ENCODE data around the gene KRT28. TPM values are rescaled to one million over a fixed set of nuclear protein-coding genes. Genes with fewer than 3 reads are reported as not detected.

The KRT28 gene
- total and polyA plus RNA-seq, 8 donors, result not detected

DNA sequence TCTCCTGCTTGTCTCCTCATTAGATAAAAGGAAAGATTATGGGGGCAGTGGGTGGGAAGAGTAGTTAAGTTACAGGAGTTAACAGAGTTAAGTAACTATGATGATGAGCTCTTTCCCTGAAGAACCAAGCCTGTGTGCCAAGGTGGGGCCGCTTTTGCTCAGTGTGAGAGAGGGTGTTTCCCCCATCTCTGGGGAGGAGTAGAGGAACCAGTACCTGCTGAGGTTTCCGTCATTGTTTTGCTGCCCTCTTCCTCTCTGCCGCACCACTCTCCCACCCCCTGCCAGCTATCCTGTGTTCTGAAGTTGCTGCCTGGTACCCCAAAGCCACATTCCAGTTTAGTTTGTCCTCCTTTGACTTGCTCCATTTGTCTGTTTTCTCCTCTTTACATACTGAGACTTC is 43.5 kb upstream of the KRT28 start:
- no peak overlapping the region for H3K27ac ChIP-seq
- DNase-seq, result no peak
- peaks cover 0 to 29% (median 4%) of the 10 kb centered on the region in 3 donors for H3K27me3 ChIP-seq
- TF ChIP-seq EP300 (IDR thresholded peaks at IDR 0.05) (no peak), POLR2AphosphoS5 (IDR thresholded peaks at IDR 0.05) (no peak), POLR2A (IDR thresholded peaks at IDR 0.05) (no peak)
- TF ChIP-seq, protein P1, sequence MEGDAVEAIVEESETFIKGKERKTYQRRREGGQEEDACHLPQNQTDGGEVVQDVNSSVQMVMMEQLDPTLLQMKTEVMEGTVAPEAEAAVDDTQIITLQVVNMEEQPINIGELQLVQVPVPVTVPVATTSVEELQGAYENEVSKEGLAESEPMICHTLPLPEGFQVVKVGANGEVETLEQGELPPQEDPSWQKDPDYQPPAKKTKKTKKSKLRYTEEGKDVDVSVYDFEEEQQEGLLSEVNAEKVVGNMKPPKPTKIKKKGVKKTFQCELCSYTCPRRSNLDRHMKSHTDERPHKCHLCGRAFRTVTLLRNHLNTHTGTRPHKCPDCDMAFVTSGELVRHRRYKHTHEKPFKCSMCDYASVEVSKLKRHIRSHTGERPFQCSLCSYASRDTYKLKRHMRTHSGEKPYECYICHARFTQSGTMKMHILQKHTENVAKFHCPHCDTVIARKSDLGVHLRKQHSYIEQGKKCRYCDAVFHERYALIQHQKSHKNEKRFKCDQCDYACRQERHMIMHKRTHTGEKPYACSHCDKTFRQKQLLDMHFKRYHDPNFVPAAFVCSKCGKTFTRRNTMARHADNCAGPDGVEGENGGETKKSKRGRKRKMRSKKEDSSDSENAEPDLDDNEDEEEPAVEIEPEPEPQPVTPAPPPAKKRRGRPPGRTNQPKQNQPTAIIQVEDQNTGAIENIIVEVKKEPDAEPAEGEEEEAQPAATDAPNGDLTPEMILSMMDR (IDR thresholded peaks at IDR 0.05), result no peak
- H3K4me3 ChIP-seq, result no peak overlapping the region
- no peaks in the 10 kb centered on the region for H3K9me3 ChIP-seq
- no peaks in the 10 kb centered on the region for H3K36me3 ChIP-seq
- no peaks in the 10 kb centered on the region for H3K4me1 ChIP-seq
- intact Hi-C loops (cut with DNase I; ENCODE audit: low total_unique reads), result no loop called here
- WGBS, 5 donors, result 45 to 74% (median 52%) methylated on average over 3 of the region's 3 CpGs

DNA sequence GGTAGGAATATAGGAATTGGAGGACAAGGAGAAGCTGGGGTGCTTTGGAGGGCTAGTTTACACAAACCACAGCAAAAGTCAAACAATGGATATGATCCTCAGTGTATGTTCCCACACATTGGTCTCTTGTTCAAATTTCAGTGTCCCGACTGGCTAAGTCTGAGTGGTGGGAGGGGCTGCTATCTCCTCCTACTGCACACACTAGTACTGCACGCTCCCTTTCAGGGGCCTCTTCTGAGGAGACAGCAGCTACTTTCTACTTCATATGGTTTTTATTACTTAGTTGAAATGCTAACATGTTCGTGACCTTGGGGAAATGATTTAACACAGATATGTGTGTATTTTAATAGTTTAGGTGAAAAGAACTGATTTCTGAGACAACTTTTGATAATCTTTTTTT is 41.5 kb upstream of the KRT28 start:
- Histone ChIP-seq H3K27ac (no peak overlapping the region), H3K27me3 (peaks cover 0 to 25% (median 4%) of the 10 kb centered on the region in 3 donors), H3K9me3 (no peaks in the 10 kb centered on the region), H3K36me3 (peaks cover 0 to 3% (median under 1%) of the 10 kb centered on the region in 4 donors), H3K4me1 (no peaks in the 10 kb centered on the region), H3K4me3 (no peak overlapping the region)
- TF ChIP-seq POLR2A (IDR thresholded peaks at IDR 0.05) (no peak), POLR2AphosphoS5 (IDR thresholded peaks at IDR 0.05) (no peak), EP300 (IDR thresholded peaks at IDR 0.05) (no peak)
- TF ChIP-seq, protein P1 (IDR thresholded peaks at IDR 0.05), result no peak
- intact Hi-C loops (cut with DNase I; ENCODE audit: low total_unique reads), result no loop called here
- 48 to 67% (median 61%) methylated on average over 3 of the region's 3 CpGs for WGBS, 5 donors
- peak in 1 of 2 donors; percentile 17 for DNase-seq

DNA sequence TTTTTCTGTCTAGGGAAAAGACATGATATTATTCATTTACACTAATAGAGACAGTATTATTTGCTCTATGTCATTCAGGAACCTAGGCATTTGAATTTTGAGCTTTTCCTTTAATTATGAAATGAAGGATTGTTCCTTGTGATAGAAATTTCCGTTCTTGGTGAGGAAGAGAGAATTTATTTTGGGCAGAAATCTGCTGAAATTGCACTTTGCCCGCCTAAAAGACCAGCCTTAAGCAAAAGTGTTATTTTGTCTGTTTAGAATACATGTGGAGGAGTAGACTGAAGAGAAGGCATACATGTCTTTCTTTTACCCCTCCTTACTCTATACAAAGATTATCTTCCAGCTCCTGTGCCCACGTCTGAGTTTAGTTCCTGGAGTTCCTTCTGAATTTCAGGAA is 39.4 kb upstream of the KRT28 start:
- Histone ChIP-seq H3K4me1 (no peaks in the 10 kb centered on the region), H3K9me3 (no peaks in the 10 kb centered on the region), H3K36me3 (peaks cover 0 to 20% (median 18%) of the 10 kb centered on the region in 4 donors), H3K27ac (no peak overlapping the region), H3K4me3 (no peak overlapping the region), H3K27me3 (peaks cover 0 to 18% (median 4%) of the 10 kb centered on the region in 3 donors)
- no peak for DNase-seq
- 72 to 85% (median 80%) methylated on average over 3 of the region's 3 CpGs for WGBS, 5 donors
- no peak for TF ChIP-seq POLR2AphosphoS5 (IDR thresholded peaks at IDR 0.05)
- no peak for TF ChIP-seq EP300 (IDR thresholded peaks at IDR 0.05)
- TF ChIP-seq, protein P1 (IDR thresholded peaks at IDR 0.05), result no peak
- TF ChIP-seq POLR2A (IDR thresholded peaks at IDR 0.05), result no peak
- intact Hi-C loops (cut with DNase I; ENCODE audit: low total_unique reads), result no loop called here

DNA sequence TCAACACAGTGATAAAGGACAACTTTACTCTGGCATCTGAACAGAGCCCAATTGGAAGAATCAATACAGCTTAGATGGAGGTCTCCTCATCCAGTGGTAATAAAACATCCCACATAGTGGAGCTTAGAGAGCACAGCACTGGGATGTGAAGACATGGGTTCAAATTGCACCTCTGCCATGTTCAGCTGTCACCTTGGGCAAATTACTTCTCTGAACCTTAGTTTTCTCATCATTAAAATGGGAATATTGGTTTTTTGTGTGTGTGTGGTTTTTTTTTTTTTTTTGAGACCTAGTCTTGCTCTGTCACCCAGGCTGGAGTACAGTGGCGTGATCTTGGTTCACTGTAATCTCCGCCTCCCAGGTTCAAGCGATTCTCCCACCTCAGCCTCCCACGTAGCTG is 36.3 kb upstream of the KRT28 start:
- no peak for DNase-seq
- H3K9me3 ChIP-seq, result no peaks in the 10 kb centered on the region
- H3K4me1 ChIP-seq, result no peaks in the 10 kb centered on the region
- peaks cover 0 to 2% (median 0%) of the 10 kb centered on the region in 3 donors for H3K27me3 ChIP-seq
- TF ChIP-seq EP300 (IDR thresholded peaks at IDR 0.05) (no peak), POLR2AphosphoS5 (IDR thresholded peaks at IDR 0.05) (no peak), POLR2A (IDR thresholded peaks at IDR 0.05) (no peak)
- TF ChIP-seq, protein P1 (IDR thresholded peaks at IDR 0.05), result no peak
- intact Hi-C loops (cut with DNase I; ENCODE audit: low total_unique reads), result no loop called here
- H3K27ac ChIP-seq, result no peak overlapping the region
- 96 to 100% (median 99%) methylated on average over 4 of the region's 4 CpGs for WGBS, 5 donors
- no peak overlapping the region for H3K4me3 ChIP-seq
- H3K36me3 ChIP-seq, result peaks cover 0 to 21% (median 19%) of the 10 kb centered on the region in 4 donors

Measured in stomach (tissue), 9 donors.